CD4-positive, alpha-beta T cell treated with Interleukin-21 for 1 hour (primary cell): ENCODE results near the gene EN1.

Source experiments
- DNase-seq: peaks from one replicate; pipeline ENCODE4 v3.0.0-alpha.2; 2020

The EN1 gene

DNA sequence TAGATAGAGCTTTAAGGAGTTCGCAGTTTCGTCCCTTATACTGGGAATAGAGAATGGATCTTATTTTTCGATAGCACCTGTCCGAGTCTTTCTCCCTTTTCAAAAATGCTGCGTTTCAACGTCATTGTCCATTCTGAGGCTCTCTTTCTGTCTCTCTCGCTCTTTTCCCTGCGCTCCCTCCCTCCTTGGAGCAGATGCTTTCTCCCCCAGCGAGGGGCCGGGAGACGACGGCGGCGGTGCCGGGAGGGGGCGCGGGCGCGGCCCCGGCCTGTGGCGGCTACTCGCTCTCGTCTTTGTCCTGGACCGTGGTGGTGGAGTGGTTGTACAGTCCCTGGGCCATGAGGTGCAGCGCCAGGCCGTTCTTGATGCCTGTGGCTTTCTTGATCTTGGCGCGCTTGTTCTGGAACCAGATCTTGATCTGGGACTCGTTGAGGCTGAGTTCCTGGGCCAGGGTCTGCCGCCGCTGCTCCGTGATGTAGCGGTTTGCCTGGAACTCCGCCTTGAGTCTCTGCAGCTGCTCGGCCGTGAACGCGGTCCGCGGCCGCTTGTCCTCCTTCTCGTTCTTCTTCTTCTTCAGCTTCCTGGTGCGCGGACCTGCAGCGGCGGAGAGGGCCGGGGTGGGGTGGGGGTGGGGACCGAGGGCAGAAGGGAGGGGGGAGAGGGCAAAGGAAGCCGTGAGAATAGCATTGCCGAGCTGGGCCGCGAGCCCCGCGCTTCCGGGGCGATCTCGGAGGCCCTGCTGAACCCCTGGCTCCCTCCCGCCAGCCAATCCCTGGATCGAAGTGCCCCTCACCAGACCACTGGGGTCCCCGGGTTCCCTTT, 4.6 kb downstream of the EN1 start:
- DNase-seq = no peak

DNA sequence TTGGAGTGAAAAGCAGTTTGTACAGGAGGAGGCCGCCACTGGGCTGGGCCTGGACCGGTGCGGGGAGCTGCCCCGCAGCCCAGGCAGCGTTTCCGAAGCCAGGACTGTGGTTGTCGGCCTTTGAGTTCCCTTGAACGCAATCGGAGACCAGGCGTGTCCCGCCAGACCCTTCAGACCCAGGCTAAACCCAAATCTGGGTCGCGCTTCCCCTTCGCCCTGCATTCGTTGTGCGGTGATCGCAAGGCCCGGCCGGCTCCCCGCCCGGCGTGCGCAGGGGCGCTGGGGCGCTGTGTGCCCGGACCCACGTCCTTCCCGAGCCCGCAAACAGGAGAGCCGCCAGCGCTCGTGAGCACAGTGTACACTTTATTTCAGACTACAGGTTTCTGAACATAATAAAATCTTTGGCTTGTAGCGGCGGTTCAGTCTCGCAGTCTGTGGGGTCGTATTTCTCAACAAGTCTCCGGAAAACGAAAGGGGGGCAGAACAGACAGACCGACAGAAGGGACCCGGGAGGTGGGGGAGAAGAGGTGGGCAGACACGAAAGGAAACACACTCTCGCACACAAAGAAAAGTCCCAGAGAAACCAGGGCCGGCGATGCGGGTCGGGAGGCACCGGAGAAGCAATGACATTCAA, 5.5 kb downstream of the EN1 start:
- DNase-seq = no peak

DNA sequence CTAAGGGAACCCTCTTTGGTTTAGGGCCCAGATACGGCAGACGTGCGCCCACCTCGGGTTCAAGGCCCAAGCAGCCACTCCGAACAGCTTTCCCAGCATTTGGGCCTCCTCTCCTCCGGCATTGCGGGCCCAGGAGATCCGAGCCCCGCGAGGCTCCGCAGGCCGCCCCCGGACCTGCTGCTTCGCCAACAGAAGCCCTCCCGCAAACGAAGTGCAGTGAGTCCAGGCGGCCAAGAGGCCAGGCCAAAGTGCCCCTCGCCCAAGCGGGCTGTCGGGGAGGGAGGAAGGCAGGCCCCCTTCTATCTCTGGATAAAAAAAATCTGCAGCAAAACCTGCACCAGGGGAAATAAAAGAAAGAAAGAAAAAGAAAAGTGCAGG, 6.0 kb downstream of the EN1 start:
- no peak for DNase-seq

DNA sequence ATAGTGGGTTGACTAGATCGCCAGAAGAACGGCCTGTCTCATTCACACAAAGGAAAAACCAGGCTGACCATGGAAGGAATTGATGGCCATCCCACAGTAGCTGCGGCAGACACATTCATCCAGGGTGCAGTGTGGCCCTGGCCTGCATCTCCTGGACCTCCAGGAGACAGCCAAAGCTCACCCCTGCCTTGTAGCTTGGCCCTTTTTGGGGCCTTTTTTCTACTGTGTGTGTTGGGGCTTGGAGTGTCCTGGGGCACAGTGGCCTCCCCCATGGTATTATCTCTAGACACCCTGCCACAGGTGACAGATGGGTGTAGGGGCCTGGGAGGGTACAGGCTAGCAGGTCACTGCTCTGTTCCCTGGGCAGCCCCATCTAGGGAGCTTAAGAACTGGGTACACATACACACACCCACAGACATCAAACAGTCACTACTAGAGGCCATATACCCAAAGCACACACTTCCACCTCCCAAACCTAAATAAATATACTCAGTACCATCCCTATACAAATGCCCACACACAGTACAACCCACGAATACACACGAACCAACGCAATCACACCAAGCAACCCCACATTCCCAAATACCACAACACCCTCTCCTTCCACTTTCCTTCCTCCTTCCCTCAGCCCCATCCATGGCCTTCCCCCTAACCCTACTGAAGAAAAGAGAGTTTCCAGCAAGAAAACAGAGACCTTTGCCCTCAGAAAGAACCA, 8.6 kb downstream of the EN1 start:
- DNase-seq = no peak

DNA sequence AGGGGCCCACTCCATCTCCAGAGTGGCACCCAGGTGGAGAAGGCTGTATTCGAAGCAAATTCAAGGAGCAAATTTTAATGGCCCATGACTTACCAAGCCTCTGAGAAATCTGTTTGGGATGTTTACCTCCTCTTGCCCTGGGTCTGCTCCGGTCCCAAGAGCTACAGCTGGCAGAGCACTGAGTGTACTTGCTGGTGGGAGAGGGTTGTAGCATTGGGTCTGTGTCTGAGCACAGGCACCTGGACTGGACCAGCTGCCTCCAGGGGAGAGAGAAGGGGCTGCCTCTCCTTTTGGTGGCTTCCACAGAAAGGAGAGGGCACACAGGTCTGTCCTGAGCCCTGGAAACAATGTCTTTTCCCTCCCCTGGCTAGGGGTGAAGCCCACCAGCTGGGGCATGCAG, 9.8 kb downstream of the EN1 start:
- DNase-seq = no peak

DNA sequence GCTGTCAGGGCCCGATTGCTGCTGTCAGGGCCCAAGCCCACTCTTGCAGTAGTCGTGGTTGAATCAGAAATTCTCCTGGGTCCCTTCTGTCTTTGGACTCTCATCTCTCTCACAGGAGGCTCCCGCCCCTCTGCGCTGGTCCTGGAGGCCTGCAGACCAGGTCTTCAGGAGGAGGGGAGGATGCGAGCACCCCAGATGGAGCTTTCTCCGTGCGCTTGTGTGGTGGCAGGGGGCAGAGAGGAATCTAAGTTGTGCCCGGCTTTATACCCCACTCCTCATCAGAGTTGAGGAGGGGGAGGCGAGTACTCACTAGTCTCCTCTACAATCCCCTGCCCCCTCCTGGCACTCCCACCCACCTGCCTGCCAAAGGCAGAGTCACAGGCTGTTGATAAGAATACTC, 10.4 kb downstream of the EN1 start:
- DNase-seq = no peak

DNA sequence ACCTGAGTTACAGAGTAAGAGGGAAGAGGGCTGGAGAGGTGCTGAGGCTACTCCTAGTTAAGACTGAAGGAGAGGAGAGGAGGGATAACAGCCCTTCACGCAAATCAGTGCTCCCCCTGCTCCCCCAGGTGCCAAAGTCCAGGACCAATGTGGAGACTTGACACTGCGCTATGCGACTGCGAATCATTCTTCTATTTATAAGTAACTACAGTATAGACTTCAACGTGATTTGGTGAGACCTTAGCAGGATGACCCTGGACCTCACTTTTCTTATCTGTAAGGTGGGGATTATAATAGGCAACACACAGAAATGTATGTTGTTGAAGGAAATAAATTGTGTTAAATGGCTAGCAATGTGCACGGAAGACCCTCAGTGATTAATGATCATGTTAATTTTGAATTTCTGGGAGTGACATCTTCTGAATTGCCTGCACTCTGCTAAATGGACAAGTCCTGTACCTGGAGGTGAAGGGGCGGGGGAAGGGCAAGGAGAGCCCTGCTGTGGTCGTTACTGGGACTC, 11.0 kb downstream of the EN1 start:
- no peak for DNase-seq

DNA sequence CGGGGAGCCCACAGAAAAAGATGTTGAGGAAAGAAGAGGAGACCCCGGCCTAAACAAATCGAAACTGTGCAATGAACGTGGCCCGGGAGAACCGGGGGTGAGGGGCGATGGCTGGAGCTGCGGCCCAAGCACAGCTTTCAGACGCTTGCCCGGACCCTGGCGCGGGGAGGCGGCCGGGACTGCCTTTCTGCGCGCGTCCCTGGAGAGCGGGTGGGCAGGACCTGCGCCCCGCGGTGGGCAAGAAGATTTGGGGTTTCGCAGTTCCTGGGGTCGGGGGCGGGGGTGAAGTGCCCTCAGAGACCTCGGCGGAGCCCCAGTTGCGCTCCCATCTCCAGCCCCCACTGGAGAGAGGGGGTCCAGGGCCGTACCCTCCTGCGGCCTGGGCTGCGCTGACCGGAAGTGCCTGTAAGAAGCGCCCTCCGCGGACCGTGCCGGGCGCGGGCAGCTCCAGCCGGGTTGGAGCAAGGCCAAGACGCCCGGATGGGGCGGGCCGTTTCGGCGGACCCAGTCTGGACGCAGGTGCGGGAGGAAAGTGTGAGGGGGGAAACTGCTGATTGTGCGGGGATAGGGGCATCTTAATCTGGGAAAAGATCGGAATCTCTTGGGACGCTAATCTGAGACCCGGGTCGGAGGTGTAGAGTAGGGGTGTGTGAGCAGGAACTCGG, 11.6 kb downstream of the EN1 start:
- no peak for DNase-seq

DNA sequence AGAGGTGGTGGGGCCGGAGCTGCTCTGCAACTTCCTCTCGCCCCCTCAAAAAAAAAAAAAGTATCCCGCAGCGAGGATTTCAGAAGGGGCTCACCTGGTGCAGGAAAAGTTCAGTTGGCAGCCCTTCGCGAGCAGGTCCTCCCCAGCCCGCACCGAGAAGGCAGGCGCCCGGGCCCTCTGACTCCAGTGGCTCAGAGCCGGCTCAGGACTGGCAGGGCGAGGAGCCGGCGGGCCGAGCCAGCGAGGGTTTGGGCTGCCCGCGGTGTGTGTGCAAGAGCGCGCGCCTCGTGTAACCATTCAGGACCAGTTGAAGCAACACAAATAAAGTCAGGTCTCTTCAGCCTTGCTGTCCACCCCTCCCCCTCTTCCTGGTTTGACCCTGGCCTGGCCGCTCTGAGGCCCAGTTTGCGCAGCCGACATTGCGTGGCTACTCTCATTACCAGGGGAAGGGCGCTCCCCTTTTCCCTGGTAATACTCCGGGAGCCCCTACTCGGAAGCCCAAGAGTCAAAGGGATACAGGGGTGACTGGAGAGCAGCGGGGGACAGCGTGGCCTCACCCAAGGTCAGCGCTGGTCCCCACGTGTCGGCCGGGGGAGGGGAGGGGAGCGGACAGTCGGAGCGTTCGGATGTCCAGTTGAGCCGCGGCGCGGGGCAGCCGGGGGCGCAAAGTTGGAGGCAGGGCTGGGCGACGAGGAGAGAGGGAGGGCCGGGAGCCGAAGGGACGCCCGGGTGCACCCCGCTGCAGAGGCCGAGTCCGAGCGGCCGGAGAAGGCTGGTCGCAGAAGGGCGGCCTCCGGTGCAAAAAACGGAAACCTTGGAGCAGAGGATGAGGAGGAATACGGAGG, 12.3 kb downstream of the EN1 start:
- no peak for DNase-seq

DNA sequence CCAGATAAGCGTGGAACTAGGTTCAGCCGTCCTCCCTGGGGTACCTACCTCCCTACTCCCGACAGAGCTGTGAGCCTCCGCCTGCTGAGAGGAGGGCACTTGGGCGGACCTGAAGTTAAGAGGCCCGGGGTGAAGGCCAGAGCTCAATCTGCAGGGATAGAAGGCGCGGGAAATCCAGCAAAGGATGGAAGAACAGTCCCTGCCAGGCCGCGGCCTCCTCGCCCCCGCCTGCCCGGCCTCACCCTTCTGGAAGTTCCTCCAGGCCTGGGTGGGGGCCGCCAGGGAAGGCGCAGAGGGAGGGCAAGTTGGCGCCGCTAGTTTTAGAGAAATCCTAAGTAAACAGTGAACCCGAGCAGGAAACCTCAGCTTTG, 13.0 kb downstream of the EN1 start:
- DNase-seq = no peak

DNA sequence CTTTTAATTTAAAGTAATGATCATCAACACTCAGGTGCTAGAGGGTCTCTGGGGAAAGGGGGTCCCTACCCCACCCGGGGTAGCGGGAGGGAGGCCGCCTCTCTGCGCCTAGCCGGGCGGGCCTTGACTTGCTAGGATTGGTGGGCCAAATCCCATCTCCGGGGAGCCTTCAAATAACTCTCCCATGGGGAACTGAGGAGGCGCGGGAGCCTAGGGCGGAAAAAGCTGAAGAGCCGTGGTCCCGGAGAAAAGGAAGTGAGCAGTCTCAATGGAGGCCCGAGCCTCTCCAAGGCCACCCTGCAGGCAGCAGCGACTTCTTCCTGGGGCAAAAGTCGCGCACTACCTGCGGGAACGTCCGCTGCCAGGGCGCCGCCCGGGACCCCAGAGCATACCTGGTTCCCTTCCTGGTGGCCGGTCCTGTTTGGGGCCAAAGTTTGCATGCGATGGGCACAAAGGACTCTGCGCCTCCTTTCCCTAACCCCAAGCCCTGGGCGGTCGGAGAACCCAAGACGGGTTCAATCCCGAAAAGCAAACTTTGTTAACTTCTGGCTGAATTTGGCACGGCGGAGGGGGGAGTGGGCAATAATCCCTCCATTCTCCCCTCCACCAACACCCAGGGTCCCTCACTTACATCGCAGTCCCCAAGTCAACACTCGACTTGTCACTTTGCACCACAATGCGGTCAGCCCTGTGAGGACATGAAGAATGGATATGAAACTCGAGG, 13.6 kb downstream of the EN1 start:
- no peak for DNase-seq

DNA sequence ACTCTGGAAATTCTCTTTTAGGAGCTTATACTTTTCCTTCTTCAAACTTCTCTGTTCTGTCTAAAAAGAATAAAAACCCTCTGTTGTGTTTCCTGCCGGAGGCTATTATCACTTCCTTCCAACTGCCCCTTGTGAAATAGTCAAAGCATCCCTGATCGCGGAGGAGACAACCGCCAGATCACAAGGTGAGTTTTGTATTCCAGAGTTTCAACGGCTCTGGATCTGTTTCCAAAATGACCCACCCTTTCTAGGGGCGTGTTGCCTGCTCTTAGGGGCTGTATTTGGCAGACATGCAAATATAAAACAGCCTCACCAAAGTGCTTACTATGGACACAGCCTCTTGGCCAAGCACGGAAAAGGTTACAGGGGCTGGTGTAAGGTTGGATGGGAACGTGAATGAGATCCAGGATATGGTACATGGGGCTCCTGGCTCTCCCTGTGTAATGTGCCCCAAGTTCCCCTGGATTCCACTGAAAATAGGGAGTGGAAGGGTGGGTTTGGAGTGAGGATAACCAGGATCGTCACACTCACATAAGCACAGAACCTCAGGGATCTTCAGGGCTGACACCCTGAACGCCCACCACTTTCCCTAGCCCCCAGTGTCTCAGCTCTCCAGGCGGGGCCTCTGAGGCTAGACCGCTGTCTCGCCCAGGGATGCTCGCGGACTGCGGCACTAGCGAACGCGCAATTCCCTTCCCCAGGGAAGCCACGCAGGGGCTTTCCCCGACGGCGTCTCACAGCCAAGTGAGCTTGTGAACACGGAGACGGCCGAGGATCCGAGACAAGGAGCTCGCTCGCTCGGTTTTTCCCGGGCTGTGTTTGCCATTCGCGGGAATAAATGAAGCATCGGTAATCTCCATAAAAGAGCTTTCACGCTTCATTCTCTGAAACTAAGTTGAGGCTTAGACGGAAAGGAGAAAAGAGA, 14.4 kb downstream of the EN1 start:
- DNase-seq = no peak

DNA sequence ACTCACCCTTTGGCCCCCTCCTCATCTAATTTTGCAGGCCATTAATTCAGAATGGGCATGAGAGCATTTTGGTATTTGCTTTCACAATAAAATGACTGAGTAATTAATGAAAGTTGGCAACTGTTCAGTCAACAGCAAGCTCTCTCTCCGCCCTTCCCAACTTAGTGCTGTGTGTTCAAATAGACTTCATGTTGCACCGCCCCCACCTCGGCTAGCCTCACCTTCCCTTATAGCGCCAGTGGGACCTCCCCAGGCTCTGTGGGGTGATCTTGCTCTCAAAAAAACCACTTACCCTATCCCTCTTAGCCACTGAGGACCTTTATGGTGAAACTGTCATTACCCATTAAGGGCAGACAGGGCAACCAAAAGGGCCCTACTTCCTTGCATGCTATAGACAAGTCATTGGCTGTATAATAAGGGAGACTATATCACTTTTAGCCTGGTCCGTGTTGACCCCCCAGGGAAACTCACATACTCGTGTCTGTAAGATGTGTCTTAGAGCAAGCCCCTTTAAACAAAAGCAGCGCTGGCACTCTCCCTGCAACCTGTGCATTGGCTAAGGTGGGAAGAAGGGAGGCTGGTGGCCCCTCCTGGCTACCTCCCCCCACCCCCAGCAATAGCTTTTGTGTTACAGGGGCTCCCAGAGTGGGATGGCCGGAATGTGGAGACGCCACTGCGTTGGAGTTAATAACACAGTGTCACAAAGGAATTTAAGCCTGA, 15.2 kb downstream of the EN1 start:
- DNase-seq = no peak

DNA sequence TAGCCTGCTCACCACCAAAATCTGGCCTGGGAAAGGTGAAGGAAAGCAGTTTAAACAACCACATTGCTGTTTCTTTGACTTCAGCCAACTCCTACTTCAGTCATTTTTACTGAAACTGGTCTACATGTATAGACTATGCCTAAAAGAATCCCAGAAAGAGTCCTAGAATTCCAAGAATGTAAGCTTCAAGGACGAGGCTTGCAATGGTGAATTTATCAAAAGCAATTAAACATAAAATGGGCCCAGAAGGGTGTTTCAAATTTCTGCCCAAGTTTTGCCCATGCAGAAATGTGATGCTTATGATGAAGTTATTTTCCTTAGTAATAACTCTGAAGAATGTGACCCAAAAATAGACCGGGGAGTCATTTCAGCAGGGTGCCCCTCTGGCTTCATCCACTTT, 16.6 kb downstream of the EN1 start:
- no peak for DNase-seq

DNA sequence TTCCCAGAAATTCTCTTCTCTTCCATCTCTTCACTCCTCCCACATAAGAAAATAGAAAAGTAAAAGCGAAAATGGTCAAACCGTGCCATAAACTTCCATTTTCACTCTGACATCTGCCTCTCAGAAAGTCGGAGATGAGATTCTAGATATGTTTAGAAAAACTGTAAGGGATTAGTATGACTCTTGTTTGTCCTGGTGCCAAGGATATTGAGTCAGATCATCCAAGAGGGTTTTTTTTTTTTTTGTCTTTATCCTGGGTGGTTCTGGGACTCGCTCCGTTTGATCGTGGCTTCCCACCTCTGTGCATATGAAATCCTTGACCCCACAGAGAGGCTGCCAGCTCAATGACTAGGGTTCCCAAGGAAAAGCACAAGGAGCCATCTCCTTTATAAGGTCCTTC, 17.3 kb downstream of the EN1 start:
- no peak for DNase-seq

DNA sequence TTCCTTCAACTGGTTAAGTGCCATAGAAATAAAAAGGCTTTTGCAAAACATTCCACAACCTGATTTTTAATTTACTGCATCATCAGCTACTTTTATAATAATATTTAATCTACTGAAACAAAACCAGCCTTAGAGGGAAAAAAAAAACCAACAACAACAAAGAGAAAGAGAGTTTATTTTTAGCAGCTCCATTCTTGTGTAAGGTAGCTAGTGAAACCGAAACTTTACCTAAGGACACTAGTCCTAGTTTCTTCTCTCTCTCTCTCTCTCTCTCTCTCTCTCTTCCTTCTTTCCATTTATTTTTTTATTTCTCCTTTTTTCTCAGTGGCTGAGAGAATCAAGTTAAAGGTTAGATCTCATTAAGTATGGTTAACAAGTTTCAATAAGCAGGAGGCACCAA, 21.4 kb downstream of the EN1 start:
- DNase-seq = no peak

DNA sequence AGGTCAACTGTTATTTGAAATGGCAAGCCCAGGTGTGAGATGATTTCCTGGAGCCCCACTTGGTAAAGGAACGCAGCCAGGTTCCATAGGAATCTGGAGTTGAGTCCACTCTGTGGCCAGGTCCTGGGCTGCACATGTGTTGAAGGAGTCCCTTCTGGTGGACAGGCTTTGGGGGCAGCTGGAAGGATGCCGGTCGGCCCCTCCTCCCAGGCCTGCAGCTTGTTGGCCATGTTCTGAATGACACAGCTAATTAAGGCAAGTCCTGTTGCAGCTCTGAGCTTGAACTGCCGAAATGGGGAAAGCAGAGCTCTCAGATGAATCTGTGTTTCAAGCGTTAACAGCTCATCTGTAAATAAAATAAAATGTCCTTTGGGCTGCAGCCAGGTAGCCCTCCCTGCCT, 23.8 kb downstream of the EN1 start:
- DNase-seq = no peak

DNA sequence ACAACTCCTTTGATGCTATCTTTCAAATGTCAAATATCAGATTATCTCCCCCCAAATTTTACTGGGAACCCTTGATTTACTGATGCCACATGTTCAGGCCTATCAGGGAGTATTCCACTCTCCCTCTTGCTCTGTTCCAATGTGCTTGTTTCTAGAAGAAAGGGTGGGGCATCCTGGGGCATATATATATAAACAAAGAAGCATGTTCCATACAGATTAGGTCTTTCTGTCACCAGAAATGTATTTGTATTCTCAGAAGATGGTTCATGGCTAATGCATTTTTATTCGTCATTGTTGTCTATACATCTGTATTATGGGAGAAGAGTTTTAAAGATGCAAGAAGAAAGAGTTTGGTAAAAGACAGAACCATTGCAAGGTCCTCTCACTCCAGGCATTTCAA, 24.9 kb downstream of the EN1 start:
- DNase-seq = no peak

DNA sequence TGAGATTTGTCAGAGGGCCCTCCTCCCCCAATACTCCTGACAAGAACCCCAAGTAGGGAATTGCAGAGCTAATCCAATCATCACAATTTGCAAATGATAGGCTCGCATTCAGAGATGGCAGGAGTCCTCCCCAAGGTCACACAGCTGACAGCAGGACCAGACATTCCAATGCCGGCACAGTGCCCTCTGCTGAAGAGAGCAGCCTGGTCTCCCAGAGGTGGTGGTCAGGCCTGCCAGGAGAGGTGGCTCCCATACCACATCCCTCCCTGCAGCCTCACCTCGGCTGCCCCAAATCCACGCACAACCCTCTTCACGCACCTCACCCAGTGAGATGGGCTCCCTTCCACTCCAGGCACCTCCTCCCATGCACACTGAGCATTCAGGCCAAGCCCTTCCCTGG, 25.4 kb downstream of the EN1 start:
- no peak for DNase-seq

DNA sequence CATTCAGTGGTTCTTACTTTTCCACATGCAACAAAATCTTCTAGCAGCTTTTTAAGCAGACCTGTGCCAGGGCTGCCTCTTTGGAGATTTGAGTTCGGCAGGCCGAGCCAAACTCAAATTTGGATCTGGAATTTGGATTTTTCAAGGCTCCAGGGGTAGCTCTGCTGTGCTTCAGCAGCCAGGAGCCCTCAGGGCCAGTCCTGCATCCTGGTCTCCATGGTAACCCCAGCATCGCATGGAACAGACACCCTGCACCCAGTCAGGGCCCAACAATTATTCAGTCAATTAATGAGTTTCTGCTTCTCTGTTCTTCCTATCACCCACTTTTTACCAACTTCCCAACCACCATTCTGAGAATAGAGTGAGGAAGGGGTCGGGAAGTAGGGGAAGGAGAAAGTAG, 30.0 kb downstream of the EN1 start:
- DNase-seq = no peak
